HUES6 (cell line): ENCODE measurements around the gene ARID1B.

Source experiments
- H3K27ac ChIP-seq: 2 replicates; pipeline ENCODE4 v1.7.0; 2013; ENCODE audit warnings: low read depth, mild to moderate bottlenecking, low read length, inconsistent platforms
- H3K27me3 ChIP-seq: 2 replicates; pipeline ENCODE4 v1.6.1; 2013; ENCODE audit warnings: low read length; ENCODE audit not compliant: control insufficient read depth, insufficient read depth
- H3K36me3 ChIP-seq: 2 replicates; pipeline ENCODE4 v1.6.1; 2013; ENCODE audit warnings: low read length; ENCODE audit not compliant: control insufficient read depth, insufficient read depth
- H3K4me1 ChIP-seq: 2 replicates; pipeline ENCODE4 v1.6.1; 2013; ENCODE audit warnings: low read length; ENCODE audit not compliant: control insufficient read depth, insufficient read depth
- H3K4me3 ChIP-seq: 2 replicates; pipeline ENCODE4 v1.5.1; 2013; ENCODE audit warnings: low read depth, low read length
- H3K9ac ChIP-seq: one replicate; pipeline ENCODE4 v1.6.1; 2013; ENCODE audit warnings: mild to moderate bottlenecking, low read length
- H3K9me3 ChIP-seq: 2 replicates; pipeline ENCODE4 v1.6.1; 2013; ENCODE audit warnings: low read depth, low read length; ENCODE audit not compliant: control insufficient read depth, insufficient read depth

Gene ARID1B

DNA sequence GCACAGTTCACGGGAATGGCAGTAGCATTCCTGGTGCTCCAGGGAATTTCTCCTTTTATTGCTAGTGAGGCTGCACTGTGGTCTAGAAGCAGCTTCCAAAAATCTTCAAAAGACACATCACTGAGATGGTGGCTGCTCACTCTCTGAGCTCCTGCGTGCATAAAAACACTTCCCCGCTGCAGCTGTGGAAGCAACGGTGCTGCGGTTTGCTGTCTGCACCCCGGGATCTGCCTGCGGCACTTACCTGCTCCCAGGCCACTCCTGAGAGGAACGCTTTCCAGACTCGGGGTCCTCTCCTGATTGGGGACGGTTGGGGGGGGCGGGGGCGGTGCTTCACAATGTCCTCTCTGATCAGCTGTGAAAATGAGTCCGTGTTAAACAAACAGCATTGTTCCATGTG, 468.3 kb downstream of the ARID1B start:
- Histone ChIP-seq H3K4me1 (peaks cover 2% of the 10 kb centered on the region; the same call in 1 of the 2 replicates), H3K4me3 (no peak overlapping the region), H3K36me3 (no peaks in the 10 kb centered on the region), H3K27me3 (no peaks in the 10 kb centered on the region), H3K27ac (no peak overlapping the region), H3K9ac (no peak overlapping the region), H3K9me3 (peaks cover 11% of the 10 kb centered on the region; the same call in 1 of the 2 replicates)

DNA sequence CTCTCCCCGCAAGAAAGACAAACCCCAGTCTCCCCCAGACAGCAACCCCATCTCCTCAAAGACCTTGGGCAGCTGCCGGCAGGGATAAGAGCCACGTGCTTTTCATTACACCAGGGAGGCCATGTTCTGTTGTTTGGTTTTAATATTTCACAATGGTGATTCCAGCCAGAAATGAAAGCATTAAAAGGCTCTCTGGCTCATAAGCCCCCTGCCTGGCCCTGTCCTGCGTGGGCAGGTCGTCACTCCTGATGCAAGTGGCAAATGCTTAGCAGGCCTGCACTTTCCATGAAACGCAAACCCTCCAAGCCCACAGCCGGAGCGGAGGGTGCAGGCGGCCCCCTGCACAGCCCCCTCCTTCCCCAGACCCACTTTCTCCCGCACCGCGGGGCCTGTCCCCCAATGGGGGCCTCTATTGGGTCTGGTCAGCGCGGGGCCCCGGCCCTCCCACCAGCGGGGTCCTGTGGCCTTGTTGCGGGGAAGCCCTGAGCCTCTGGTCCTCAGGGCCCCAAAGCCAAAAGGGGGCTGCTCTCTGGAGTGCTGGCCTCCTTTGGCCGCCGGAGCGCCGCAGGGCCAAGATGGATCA, 469.0 kb downstream of the ARID1B start:
- no peak overlapping the region for H3K4me3 ChIP-seq
- H3K9ac ChIP-seq: no peak overlapping the region
- H3K27me3 ChIP-seq: no peaks in the 10 kb centered on the region
- H3K27ac ChIP-seq: no peak overlapping the region
- no peaks in the 10 kb centered on the region for H3K36me3 ChIP-seq
- H3K4me1 ChIP-seq: no peaks in the 10 kb centered on the region
- peaks cover 11% of the 10 kb centered on the region; the same call in 1 of the 2 replicates for H3K9me3 ChIP-seq

DNA sequence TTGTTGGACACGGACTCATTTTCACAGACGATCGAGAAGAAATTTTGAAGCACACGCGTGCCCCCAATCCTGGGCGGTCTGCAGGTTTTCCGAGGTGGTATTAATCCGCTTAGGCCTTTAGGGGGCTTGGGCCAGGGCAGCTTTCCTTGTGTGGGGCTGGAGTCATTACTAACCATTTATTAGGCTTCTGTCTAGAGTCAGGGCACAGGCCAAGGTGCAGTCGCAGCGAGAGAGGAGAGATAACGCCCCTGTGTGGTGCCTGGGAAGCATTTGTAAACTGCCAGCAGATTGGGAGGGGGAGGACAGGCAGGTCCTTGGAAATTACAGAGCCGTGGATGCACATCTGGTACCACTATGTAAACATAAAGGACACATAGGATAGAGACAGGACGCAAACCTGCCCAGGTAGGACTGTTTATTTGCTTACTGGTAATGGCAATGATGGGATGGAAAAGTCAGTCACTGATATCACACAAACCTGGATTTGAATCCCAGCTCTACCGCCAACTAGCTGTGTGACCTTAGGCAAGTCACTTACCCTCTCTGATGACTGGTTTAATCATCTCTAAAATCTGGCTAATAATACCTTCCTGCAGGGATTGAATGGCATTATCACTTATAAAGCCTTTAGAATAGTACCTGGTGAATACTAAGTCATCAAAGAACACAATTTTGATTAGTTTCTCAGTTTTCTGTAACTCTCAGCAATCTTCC, 469.8 kb downstream of the ARID1B start:
- H3K9ac ChIP-seq: no peak overlapping the region
- H3K27me3 ChIP-seq: no peaks in the 10 kb centered on the region
- H3K36me3 ChIP-seq: no peaks in the 10 kb centered on the region
- H3K27ac ChIP-seq: no peak overlapping the region
- peaks cover 7% of the 10 kb centered on the region; the same call in 1 of the 2 replicates for H3K9me3 ChIP-seq
- no peak overlapping the region for H3K4me3 ChIP-seq
- H3K4me1 ChIP-seq: no peaks in the 10 kb centered on the region

DNA sequence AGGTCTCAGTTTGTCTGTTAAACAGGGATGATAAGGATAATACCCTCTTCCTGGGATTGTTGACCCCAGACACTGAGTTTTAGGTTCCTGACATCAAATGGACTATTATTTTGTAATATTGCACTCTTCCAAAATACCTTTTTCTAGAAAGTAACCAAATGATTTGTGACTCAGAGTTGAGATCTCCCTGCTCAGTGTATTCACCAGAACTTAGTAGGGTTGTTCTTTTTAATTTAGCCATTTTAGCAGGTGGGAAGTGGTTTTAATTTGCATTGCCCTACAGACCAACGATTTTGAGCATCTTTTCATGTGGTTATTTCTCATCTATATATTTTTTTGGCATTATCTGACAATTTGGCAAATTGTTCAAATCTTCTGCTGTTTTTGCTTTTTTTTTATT, 471.1 kb downstream of the ARID1B start:
- H3K9me3 ChIP-seq: peaks cover 7% of the 10 kb centered on the region; the same call in 1 of the 2 replicates
- no peaks in the 10 kb centered on the region for H3K4me1 ChIP-seq
- no peaks in the 10 kb centered on the region for H3K36me3 ChIP-seq
- no peak overlapping the region for H3K9ac ChIP-seq
- H3K4me3 ChIP-seq: no peak overlapping the region
- H3K27me3 ChIP-seq: no peaks in the 10 kb centered on the region
- no peak overlapping the region for H3K27ac ChIP-seq

DNA sequence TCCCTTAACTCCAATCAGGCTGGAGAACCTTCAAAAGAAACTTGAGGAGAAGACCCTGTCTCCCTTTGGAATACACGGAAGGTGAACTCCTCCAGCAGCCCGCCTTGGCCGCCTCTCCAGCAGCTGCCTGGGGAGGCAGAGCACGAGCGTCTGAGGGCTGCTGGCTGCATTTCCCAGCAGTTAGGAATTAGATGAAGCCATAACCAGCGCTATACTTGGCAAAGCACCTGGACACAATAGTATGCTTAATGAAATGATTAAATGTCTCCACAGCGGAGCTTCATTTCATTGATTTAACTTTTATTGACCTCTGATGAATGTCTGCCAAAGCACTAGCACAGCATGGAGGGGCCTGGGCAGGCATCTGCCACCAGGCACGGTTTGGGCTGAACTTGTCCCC, 472.6 kb downstream of the ARID1B start:
- no peak overlapping the region for H3K4me3 ChIP-seq
- H3K36me3 ChIP-seq: no peaks in the 10 kb centered on the region
- peaks cover 7% of the 10 kb centered on the region; the same call in 1 of the 2 replicates for H3K9me3 ChIP-seq
- no peak overlapping the region for H3K9ac ChIP-seq
- no peak overlapping the region for H3K27ac ChIP-seq
- H3K4me1 ChIP-seq: no peaks in the 10 kb centered on the region
- no peaks in the 10 kb centered on the region for H3K27me3 ChIP-seq

DNA sequence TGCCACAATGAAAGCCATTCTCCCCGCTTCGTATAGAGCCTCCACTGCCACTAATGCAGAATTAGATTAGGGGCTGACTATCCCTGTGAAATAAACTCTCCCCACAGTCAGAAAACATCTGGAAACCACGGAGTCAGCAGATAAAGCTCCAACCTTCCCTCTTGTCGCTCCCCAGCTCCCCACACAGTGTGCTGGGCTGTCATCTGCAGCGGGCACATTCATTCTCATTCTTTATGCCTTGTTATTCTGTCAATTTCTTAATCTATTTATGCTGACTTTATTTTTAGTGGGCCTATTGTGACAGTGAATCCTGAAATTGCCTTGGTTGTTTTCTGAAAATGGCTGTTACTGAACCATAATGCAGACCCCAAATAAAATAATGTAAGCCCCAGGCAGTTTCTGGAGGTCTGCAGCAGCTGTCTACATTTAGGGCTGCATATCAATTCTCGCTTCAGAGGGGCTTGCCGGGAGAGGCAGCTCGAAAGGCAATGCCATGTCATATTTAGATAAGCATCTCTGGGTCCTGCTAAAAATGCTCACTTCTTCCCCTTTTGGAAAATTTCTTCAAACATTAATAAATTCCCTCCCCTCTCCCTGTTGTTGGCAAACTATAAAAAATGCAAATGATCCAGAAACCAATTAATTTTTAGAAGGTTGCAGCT, 474.5 kb downstream of the ARID1B start:
- Histone ChIP-seq H3K9ac (no peak overlapping the region), H3K4me3 (no peak overlapping the region), H3K4me1 (no peaks in the 10 kb centered on the region), H3K9me3 (peaks cover 7% of the 10 kb centered on the region; the same call in 1 of the 2 replicates), H3K36me3 (no peaks in the 10 kb centered on the region), H3K27me3 (no peaks in the 10 kb centered on the region), H3K27ac (no peak overlapping the region)

DNA sequence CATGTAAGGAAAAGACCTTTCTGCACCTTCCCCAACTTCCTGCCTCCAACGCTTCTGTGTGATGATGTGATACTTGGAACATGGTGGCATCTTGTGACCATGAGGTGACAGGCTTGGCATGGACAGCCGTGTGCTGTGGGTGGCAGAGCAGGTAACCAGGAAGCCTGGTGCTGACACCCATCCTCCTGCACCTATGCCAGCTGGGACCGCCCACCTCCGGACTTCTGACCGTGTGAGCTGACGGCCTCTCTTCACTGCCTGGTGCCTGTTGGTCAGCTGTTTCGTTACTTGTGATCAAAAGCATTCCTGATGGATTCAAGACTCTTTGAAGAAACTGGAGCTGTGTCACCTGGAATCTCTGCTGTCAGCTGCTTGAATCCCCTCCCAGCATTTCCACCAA, 475.8 kb downstream of the ARID1B start:
- Histone ChIP-seq H3K27ac (no peak overlapping the region), H3K4me3 (no peak overlapping the region), H3K9me3 (peaks cover 4% of the 10 kb centered on the region; the same call in 1 of the 2 replicates), H3K27me3 (no peaks in the 10 kb centered on the region), H3K9ac (no peak overlapping the region), H3K4me1 (no peaks in the 10 kb centered on the region), H3K36me3 (no peaks in the 10 kb centered on the region)

DNA sequence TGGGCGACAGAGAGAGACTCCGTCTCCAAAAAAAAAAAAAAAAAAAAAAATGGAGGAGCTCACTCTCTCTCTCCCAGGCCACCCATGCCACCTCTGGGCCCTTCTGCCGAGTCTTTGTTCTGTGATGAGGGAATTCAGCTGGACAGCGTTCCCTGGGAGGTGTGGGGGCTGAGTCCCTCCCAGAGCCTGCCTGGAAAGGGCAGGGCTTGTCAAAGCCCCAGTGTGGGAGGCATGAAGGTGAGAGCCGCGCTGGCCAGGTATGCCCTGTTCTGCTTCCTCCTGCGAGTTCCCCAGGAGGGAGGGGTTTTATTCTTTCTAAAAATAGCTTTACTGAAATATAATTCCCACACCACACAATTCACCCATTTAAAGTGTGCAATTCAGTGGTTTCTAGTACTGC, 476.5 kb downstream of the ARID1B start:
- Histone ChIP-seq H3K4me1 (no peaks in the 10 kb centered on the region), H3K9me3 (0 out of 2 replicates have a peak, but pooled peaks cover under 1% of the 10 kb centered on the region), H3K27me3 (no peaks in the 10 kb centered on the region), H3K36me3 (no peaks in the 10 kb centered on the region), H3K27ac (no peak overlapping the region), H3K4me3 (no peak overlapping the region), H3K9ac (no peak overlapping the region)

DNA sequence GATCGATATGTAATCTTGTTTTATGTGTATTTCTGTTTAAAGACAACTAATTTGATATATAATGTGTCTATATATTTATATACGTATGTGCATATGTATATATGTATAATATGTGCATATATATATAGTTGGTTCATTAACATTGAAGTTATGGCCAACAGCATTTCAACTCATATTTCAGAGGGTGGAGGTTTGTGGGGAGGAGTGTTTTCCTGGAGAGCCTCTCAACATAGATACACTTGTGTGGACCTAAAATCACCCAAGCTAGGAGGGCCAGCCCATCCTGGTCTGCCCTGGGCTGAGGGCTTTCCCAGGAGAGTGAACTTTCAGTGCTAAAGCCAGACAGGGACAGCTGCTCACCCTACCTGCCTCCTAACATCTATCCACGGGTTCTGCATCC, 477.4 kb downstream of the ARID1B start:
- H3K4me1 ChIP-seq: no peaks in the 10 kb centered on the region
- H3K9ac ChIP-seq: no peak overlapping the region
- no peaks in the 10 kb centered on the region for H3K27me3 ChIP-seq
- no peaks in the 10 kb centered on the region for H3K9me3 ChIP-seq
- H3K4me3 ChIP-seq: no peak overlapping the region
- no peak overlapping the region for H3K27ac ChIP-seq
- no peaks in the 10 kb centered on the region for H3K36me3 ChIP-seq

DNA sequence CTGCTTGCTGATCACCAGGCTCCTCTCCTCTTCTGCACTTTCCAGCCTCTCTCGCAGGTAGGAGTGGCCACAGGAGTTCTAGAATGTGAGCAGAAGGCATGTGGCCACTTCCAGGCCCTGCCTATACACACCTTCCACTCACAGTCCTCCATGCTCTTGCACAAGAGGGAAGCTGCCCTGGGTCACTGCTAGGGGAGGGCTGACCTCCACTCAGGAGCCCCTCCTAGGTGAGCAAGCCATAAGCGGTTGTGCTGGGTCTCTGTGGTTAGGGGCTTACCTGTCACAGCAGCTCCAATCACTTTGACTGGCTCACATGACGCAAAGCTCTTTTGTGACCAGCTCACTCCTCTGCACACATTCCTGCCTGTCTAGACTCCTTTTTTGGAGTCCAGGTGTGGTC, 477.9 kb downstream of the ARID1B start:
- Histone ChIP-seq H3K27ac (no peak overlapping the region), H3K9ac (no peak overlapping the region), H3K4me3 (no peak overlapping the region), H3K27me3 (no peaks in the 10 kb centered on the region), H3K4me1 (no peaks in the 10 kb centered on the region), H3K36me3 (no peaks in the 10 kb centered on the region), H3K9me3 (no peaks in the 10 kb centered on the region)

DNA sequence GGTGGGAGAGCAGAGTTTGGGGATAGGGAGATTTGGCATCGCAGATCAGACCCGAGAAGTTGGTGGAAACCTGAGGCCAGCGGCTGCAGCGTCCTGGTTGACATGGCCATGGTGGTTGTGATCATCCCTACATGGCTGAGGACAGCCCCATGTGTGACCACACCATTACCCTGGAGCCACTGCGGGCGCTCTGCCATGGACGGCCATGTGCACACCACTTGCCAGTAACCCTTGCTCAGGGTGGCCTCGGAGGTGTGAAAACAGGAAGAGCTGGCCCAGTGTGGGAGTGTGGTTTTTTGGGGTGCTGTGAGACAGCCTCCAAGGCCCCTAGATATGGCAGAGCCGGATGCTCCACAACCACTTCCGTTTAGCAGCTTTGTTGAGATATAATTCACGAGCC, 481.7 kb downstream of the ARID1B start:
- no peaks in the 10 kb centered on the region for H3K27me3 ChIP-seq
- H3K9ac ChIP-seq: no peak overlapping the region
- no peaks in the 10 kb centered on the region for H3K9me3 ChIP-seq
- no peaks in the 10 kb centered on the region for H3K4me1 ChIP-seq
- H3K27ac ChIP-seq: no peak overlapping the region
- H3K4me3 ChIP-seq: no peak overlapping the region
- H3K36me3 ChIP-seq: no peaks in the 10 kb centered on the region
